Osteocyte (in vitro differentiated cells): ENCODE results near the gene CLASP1. TPM values are rescaled to one million over a fixed set of nuclear protein-coding genes. Genes with fewer than 3 reads are reported as not detected.

Experiments used
- DNase-seq: peaks from one replicate; pipeline ENCODE4 v3.0.0; 2021; ENCODE audit warnings: mixed read lengths; ENCODE audit not compliant: unreplicated experiment; ENCODE audit errors: extremely low spot score
- H3K27ac Mint-ChIP-seq: one replicate; pipeline ENCODE4 v1.8.0; 2021; ENCODE audit warnings: mild to moderate bottlenecking, mixed read lengths; ENCODE audit not compliant: unreplicated experiment
- H3K27me3 Mint-ChIP-seq: one replicate; pipeline ENCODE4 v1.8.0; 2021; ENCODE audit warnings: mixed read lengths; ENCODE audit not compliant: unreplicated experiment
- H3K36me3 Mint-ChIP-seq: one replicate; pipeline ENCODE4 v1.8.0; 2021; ENCODE audit warnings: mixed read lengths; ENCODE audit not compliant: unreplicated experiment
- H3K4me1 Mint-ChIP-seq: one replicate; pipeline ENCODE4 v1.8.0; 2021; ENCODE audit warnings: mixed read lengths; ENCODE audit not compliant: unreplicated experiment
- H3K4me3 Mint-ChIP-seq: one replicate; pipeline ENCODE4 v1.8.0; 2021; ENCODE audit warnings: mild to moderate bottlenecking, moderate library complexity, mixed read lengths; ENCODE audit not compliant: unreplicated experiment
- H3K9me3 Mint-ChIP-seq: one replicate; pipeline ENCODE4 v1.8.0; 2021; ENCODE audit warnings: mixed read lengths; ENCODE audit not compliant: unreplicated experiment
- CTCF ChIP-seq: fragments of 200-600 bp; sonication (generic); IDR thresholded peaks from 2 replicates; pipeline ENCODE4 v1.5.0; 2021; ENCODE audit warnings: antibody characterized with exemption, mild to moderate bottlenecking, moderate library complexity
- total RNA-seq: library from RNA; stranded (reverse); gene quantifications from 2 replicates; pipeline ENCODE4 v1.2.1, GENCODE V29; 2021

CLASP1 gene
- total RNA-seq, 1 donor from 2014 or later: 59.9 TPM

GRCh38 chr2:121519732-121520640, 129.3 kb downstream of the CLASP1 start:
- TF ChIP-seq CTCF: no peak
- Mint-ChIP-seq H3K4me3 (no peak overlapping the region), H3K27ac (no peak overlapping the region), H3K9me3 (no peaks in the 10 kb centered on the region), H3K27me3 (no peaks in the 10 kb centered on the region), H3K4me1 (peaks cover 3% of the 10 kb centered on the region), H3K36me3 (peaks cover 25% of the 10 kb centered on the region)
- no peak for DNase-seq

- no peak for TF ChIP-seq CTCF
- H3K36me3 Mint-ChIP-seq: peaks cover 32% of the 10 kb centered on the region
- H3K4me1 Mint-ChIP-seq: peaks cover 3% of the 10 kb centered on the region
- no peaks in the 10 kb centered on the region for H3K27me3 Mint-ChIP-seq
- no peaks in the 10 kb centered on the region for H3K9me3 Mint-ChIP-seq
- no peak overlapping the region for H3K27ac Mint-ChIP-seq
- no peak for DNase-seq
- H3K4me3 Mint-ChIP-seq: no peak overlapping the region
Measured at GRCh38 chr2:121519153-121519552, 130.1 kb downstream of the CLASP1 start.

GRCh38 chr2:121513597-121514333, 135.5 kb downstream of the CLASP1 start:
- no peaks in the 10 kb centered on the region for H3K27me3 Mint-ChIP-seq
- H3K9me3 Mint-ChIP-seq: no peaks in the 10 kb centered on the region
- no peak overlapping the region for H3K27ac Mint-ChIP-seq
- no peak for DNase-seq
- H3K4me3 Mint-ChIP-seq: no peak overlapping the region
- H3K36me3 Mint-ChIP-seq: peaks cover 37% of the 10 kb centered on the region
- H3K4me1 Mint-ChIP-seq: no peaks in the 10 kb centered on the region
- no peak for TF ChIP-seq CTCF

DNA sequence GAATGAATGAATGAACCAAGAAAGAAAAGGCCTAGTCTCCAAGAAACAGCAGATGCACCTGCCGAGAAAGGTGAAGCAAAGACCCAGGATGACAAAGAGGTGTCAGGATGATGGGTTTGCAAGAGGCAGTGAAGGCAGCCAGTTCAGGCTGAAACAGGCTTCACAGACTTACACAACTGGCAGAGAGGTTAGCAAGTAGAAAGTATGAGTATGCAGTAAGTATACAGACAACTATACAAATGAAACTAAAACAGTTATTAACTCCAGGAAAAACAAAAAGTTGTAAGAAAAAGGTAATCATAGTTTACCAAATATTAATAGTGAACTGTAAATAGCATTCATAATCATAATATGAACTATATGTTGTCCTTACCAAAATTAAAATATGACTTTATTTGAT, 138.4 kb downstream of the CLASP1 start:
- TF ChIP-seq CTCF: no peak
- no peak overlapping the region for H3K4me3 Mint-ChIP-seq

GRCh38 chr2:121506621-121507020, 142.6 kb downstream of the CLASP1 start:
- H3K9me3 Mint-ChIP-seq: no peaks in the 10 kb centered on the region
- TF ChIP-seq CTCF: no peak
- no peaks in the 10 kb centered on the region for H3K27me3 Mint-ChIP-seq
- H3K27ac Mint-ChIP-seq: no peak overlapping the region
- DNase-seq: no peak
- peaks cover 38% of the 10 kb centered on the region for H3K4me1 Mint-ChIP-seq
- no peak overlapping the region for H3K4me3 Mint-ChIP-seq
- H3K36me3 Mint-ChIP-seq: peaks cover 29% of the 10 kb centered on the region

More for the DNA sequence above, 138.4 kb downstream of the CLASP1 start:
- Mint-ChIP-seq H3K9me3 (no peaks in the 10 kb centered on the region), H3K36me3 (peaks cover 46% of the 10 kb centered on the region), H3K4me1 (peaks cover 5% of the 10 kb centered on the region), H3K27me3 (no peaks in the 10 kb centered on the region), H3K27ac (no peak overlapping the region)
- no peak for DNase-seq
